Measurements from ENCODE around the gene DAP.
"Not testable (repeated sequence)": the region's sequence is repeated elsewhere in the genome, so short reads cannot be mapped to it uniquely, and the experiment has no call there.

Gene DAP

DNA sequence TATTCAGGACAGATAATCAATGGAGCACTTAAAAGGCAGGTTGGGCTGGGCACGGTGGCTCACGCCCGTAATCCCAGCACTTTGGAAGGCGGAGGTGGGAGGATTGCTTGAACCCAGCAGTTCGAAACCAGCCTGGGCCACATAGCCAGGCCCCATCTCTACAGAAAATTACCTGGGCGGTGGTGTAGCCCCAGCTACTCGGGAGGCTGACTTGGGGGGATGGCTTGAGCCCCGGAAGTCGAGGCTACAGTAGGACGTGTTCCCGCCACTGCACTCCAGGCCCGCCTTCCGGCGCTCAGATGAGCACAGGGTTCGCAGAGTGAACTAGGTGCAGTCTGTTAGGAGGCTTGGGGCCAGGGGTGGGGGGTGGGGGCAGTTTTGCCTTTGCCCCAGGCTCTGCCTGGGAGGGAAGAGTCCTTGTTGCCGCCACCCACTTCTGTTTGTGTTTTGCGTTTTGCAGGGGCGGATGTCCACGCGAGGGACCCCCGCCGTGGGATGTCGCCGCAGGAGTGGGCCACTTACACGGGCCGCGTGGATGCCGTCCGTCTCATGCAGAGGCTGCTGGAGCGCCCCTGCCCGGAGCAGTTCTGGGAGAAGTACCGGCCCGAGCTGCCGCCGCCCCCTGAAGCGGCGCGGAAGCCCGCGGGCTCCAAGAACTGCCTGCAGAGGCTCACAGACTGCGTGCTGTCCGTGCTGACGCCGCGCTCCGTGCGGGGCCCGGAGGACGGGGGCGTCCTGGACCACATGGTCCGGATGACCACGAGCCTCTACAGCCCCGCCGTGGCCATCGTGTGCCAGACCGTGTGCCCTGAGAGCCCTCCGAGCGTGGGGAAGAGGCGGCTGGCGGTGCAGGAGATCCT, 112.0 kb downstream of the DAP start:
- Histone ChIP-seq H3K27ac (no peak overlapping the region), H3K4me3 (no peak overlapping the region)
- DNase-seq (ENCODE audit: low spot score), result no peak
- TF ChIP-seq, protein P1, sequence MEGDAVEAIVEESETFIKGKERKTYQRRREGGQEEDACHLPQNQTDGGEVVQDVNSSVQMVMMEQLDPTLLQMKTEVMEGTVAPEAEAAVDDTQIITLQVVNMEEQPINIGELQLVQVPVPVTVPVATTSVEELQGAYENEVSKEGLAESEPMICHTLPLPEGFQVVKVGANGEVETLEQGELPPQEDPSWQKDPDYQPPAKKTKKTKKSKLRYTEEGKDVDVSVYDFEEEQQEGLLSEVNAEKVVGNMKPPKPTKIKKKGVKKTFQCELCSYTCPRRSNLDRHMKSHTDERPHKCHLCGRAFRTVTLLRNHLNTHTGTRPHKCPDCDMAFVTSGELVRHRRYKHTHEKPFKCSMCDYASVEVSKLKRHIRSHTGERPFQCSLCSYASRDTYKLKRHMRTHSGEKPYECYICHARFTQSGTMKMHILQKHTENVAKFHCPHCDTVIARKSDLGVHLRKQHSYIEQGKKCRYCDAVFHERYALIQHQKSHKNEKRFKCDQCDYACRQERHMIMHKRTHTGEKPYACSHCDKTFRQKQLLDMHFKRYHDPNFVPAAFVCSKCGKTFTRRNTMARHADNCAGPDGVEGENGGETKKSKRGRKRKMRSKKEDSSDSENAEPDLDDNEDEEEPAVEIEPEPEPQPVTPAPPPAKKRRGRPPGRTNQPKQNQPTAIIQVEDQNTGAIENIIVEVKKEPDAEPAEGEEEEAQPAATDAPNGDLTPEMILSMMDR (IDR thresholded peaks at IDR 0.05), result no peak

DNA sequence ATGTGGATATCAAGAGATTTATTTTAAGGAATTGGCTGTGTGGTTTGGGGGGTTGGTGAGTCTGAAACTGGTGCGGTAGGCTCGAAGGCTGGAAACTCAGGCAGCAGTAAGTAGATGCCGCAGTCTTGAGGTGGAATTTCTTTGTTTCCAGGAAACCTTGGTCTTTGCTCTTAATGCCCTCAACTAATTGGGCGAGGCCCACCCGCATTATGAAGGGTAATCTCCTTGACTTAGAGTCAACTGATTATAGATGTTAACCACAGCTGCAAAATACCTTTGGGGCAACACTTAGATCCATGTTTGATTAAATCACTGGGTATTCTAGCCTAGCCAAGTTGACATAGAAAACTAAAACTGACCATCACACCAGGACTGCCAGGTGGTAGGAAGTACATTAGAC, 113.4 kb downstream of the DAP start:
- Histone ChIP-seq H3K27ac (no peak overlapping the region), H3K4me3 (no peak overlapping the region)
- no peak for DNase-seq (ENCODE audit: low spot score)
- TF ChIP-seq, protein P1 (IDR thresholded peaks at IDR 0.05), result no peak

DNA sequence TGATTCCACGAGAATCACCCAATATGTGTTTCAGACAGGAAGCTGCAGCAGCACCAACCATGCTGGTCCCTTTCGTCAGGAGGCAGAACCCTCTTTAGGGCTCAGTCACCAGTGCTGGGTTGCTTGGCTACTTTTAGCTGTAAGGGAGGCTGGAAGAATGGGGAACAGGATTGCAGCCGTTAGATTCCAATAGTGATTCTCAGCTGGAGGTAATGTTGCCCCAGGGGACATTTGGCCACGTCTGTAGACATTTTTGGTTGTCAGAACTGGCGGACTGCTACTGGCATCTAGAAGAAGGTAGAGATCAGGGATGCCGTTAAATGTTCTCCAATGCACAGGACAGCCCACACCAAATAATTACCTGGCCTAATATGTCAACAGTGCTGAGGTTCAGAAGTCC, 115.4 kb downstream of the DAP start:
- H3K4me3 ChIP-seq, result no peak overlapping the region
- TF ChIP-seq, protein P1 (IDR thresholded peaks at IDR 0.05), result no peak
- no peak for DNase-seq (ENCODE audit: low spot score)

DNA sequence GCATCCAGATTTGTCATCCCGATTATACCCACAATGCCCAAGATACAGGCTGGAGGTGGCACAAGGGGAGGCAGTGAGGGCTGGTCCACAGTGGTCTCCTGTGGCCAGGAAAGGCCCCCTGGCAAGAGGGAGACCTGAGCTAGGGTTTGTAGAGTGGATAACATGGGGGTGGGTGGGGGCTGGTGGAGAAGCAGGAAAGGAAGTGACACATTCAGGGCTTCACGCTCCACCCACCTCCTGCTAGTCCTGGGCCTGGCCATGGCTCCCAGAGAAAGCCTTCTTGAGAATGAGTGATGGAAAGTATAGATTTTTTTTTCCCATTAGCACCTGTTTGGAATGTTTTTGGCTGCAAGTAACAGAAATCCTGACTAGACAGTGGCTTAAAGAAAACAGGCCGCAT, 115.9 kb downstream of the DAP start:
- no peak overlapping the region for H3K4me3 ChIP-seq
- no peak for DNase-seq (ENCODE audit: low spot score)
- TF ChIP-seq, protein P1 (IDR thresholded peaks at IDR 0.05), result no peak
- H3K27ac ChIP-seq, result no peak overlapping the region

More for the DNA sequence above, 115.4 kb downstream of the DAP start:
- H3K27ac ChIP-seq, result no peak overlapping the region

DNA sequence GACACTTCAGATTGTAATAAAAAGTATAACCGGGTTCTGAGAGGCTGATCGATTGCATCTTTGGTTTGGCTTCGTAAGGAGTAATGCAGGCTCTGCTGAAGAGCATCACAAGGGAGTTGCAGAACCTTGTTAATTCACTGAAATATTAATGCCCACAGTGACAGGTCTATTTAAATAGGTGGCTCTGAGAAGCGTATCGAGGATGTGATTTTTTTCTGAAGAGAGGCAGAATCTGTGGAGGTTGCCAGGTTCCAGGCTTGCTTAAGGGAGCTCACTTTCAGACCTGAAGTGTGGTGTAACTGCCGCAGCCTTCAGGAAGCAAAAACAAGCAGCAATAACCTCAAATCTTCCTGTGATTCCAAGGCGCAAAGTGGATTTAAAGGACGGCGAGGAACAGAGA, 116.8 kb downstream of the DAP start:
- TF ChIP-seq, protein P1 (IDR thresholded peaks at IDR 0.05), result no peak
- no peak overlapping the region for H3K27ac ChIP-seq
- DNase-seq (ENCODE audit: low spot score), result no peak
- H3K4me3 ChIP-seq, result no peak overlapping the region

DNA sequence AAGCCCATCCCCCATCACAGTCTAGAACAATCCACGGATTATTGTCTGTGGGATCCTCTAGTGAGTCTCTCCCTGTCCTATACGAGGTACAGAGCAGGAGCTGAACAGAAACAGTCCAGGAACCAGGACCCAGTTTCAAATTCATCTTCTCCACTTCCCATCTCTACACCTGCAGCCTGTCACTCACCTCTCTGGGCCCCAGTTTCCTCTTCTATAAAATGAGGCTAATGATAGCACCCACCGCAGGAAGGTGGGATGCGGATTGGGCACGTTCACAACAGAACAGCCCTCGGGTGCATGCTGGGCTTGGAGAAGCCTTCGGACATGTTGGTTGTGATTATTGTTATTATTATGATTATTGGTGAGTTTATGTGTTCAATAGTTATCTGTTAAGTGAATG, 118.7 kb downstream of the DAP start:
- no peak overlapping the region for H3K27ac ChIP-seq
- TF ChIP-seq, protein P1 (IDR thresholded peaks at IDR 0.05), result no peak
- H3K4me3 ChIP-seq, result no peak overlapping the region
- DNase-seq (ENCODE audit: low spot score), result peak; percentile 59

DNA sequence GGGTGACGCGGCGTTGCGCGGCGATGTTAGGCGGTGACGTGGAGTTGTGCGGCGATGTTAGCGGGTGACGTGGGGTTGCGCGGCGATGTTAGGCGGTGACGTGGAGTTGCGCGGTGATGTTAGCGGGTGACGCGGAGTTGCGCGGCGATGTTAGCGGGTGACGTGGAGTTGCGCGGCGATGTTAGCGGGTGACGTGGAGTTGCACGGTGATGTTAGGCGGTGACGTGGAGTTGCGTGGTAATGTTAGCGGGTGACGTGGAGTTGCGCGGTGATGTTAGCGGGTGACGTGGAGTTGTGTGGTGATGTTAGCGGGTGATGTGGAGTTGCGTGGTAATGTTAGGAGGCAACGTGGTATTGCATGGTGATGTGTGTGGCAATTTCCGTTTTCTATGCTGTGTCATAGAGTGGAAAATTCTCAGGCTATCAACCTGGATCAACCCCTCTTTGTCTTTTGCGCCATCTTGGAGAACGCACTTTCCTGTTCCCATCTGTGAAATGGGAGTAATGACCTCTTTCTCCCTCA, 121.1 kb downstream of the DAP start:
- DNase-seq (ENCODE audit: low spot score), result no peak
- no peak overlapping the region for H3K4me3 ChIP-seq

DNA sequence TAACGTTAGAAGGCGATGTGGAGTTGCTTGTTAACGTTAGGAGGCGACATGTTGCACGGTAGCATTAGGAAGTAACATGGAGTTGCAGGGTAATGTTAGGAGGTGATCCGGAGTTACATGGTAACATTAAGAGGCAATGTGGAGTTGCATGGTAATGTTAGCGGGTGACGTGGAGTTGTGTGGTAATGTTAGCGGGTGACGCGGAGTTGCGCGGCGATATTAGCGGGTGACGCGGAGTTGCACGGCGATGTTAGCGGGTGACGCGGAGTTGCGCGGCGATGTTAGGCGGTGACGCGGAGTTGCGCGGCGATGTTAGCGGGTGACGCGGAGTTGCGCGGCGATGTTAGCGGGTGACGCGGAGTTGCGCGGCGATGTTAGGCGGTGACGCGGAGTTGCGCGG, 122.3 kb downstream of the DAP start:
- not testable (repeated sequence) for H3K27ac ChIP-seq; DNase-seq (ENCODE audit: low spot score); H3K4me3 ChIP-seq

More for the DNA sequence above, 121.1 kb downstream of the DAP start:
- TF ChIP-seq, protein P1 (IDR thresholded peaks at IDR 0.05), result no peak
- no peak overlapping the region for H3K27ac ChIP-seq

All from coronary artery (tissue), 2 donors.